ENCODE results near the gene ELOB.

- TF ChIP-seq POLR2A (IDR thresholded peaks at IDR 0.05; ENCODE audit: low read depth, low read length) (no peak), TAF1 (IDR thresholded peaks at IDR 0.05; ENCODE audit: borderline replicate concordance, low read depth, low read length) (no peak), POLR2AphosphoS5 (IDR thresholded peaks at IDR 0.05; ENCODE audit: low read depth, low read length) (no peak)
These were observed 36.7 kb upstream of the ELOB start for GRCh38 chr16:2813771-2814221.
